SW 1271 (cell line): ENCODE data around the gene CACNA1C.

Experiments
- DNase-seq, 2 experiments: peaks; one replicate each; lab custom pipeline; 2025; lab: John Stamatoyannopoulos, UW

The CACNA1C gene

DNA sequence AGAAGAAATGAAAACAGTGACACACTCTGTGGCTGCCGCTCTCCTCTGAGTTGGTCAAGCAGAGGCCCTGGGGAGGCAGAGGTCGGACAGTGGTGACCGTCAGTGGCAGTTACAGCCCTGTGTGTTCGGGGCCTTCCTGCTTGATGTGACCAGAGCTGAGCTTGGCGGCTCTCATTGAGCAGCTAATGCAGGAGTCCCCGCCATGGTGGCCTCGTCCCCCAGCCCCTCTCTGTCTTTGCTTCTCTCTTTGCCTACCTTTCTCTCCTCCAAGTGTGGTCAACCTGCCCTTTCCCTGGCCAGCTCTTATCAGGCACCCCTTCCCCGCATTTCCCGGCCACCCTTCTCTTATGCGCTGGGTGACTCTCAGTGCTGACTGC, 362.8 kb downstream of the CACNA1C start:
- no peak for DNase-seq

DNA sequence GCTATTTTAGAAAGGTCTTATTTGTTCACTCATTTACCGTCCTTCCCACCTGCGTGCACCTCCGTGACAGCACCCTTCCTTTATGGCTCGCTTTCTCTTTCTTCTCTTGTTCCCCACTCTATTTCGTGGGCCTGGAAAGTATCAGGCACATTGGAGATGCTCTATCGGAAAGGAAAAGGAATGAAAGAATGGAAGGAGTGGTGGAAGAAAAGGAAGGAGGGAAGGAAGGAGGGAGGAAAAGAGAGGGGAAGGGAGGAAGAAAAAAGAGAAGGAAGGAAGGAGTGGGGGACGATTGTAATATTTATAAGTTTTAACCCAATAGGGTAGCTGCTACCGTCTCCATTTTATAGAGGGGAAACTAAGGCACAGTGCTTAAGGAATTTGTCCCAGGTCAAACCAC, 363.4 kb downstream of the CACNA1C start:
- no peak for DNase-seq

DNA sequence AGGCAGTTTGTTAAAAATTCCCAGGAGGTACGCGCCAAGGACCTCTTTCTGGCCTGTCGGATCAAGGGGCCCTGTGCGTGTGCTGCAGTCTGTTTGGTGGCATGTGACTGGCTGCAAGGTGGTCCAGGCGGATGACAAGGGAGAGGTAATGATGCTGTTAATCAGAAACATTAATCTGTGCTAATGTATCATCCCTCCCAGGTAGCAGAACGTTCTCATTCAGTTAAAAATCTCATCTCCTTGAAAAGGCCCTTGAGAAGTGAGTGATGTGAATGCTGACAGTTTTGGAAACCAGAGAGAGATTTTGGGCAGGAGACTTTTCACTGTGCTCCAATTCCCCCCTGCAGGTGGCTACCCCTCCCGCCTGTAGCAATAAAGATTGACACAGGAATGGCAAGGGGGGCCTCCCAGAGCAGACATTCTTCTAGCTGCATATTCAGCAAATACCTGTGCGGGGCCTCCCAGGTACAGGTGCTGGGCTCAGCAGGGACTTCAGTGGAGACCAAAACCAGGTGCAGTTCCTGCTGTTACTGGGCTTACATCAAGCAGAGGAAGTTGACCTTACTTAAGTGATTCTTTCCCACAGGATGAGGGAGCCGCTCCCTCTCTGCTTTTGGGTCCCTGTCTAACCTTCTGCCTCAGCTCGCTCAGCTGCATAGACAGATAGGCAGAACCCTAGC, 364.8 kb downstream of the CACNA1C start:
- DNase-seq = no peak

DNA sequence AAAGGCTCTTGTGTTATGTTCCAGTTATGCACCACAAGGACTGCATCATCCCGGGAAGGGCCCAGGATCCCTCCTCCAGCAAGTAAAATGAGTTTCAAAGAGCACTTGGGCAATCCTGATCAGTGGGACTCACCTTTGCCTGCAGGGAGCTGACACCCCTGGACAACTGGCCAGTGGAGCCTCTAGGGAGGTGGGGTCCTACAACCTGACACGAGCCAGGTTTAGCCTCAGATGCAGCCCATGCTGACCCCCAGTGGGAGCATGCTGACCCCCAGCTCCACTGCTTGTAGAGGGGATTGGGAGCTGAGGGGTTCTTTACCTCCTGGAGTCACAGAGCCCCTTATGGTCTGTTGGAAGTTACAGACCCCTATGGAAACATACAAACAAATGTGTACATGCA, 365.8 kb downstream of the CACNA1C start:
- no peak for DNase-seq

DNA sequence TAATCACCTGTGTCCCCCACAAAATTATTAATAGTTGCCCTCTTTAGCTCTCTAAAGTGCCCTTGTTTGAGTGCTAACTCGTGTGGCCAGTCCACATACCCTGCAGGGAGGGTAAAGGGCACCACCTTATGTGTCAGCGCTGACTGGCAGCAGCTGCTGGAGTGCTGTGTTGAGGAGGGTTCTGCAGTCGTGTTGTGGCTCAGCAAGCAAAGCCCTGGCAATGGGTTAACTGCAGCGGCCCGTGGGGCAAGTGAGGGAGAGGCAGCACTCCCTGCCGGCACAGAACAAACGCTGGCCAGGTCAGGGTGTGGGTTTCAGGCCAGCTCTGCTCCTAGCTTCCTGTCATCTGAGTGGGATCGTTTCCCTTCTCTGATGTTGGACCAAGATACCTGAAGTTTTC, 369.8 kb downstream of the CACNA1C start:
- no peak for DNase-seq

DNA sequence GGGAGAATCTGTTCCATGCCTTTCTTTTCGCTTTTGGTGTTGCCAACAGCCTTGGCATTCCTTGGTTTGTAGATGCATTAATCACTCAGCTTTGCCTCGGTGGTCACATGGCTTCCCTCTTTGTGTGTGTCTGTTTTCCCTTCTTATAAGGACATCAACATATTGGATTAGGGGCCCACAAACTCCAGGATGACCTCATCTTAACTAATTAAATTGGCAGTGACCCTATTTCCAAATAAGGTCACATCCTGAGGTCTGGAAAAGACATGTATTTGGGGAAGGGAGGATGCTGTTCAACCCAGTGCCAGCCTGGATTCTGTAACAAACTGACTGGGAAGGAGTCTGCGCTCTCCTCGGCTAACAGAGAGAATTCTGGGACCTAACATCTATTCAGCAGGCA, 376.2 kb downstream of the CACNA1C start:
- no peak for DNase-seq

DNA sequence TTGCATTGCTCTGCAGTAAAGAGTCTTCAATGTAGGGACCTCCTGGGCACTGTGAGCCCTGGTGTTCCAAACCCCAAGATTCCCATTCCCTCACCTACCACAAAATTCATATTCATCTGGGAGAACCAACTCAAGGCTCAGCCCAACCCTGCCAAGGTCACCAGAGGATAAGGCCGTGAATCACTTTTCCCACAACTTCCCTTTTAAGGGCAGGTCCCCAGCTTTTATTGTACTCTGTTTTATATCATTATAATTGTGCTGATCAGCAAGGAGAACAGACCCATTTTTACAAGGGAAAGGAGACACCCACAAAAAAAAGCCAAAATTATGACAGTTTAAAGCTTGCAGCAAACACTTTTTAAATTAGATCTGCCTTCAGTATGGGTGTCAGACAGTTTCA, 379.0 kb downstream of the CACNA1C start:
- no peak for DNase-seq

DNA sequence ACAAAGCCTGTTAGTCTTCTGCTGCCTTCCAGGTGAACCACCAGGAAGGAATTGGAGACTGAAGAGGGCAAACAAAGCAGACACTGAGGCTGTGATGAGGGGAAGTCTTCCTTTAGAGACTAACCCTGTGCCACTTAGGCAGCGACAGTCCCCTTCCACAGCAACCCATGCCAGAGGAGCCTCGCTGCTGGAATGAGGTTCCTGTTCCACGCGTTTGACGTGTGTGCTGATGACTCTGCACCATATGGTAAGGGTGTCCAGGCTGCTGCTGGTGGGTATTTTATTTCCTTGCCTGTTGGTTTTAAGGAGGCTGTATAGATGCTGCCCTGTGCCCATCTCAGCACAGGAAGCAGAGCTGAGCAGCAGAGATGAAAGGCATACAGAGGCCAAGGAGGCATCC, 380.1 kb downstream of the CACNA1C start:
- no peak for DNase-seq

DNA sequence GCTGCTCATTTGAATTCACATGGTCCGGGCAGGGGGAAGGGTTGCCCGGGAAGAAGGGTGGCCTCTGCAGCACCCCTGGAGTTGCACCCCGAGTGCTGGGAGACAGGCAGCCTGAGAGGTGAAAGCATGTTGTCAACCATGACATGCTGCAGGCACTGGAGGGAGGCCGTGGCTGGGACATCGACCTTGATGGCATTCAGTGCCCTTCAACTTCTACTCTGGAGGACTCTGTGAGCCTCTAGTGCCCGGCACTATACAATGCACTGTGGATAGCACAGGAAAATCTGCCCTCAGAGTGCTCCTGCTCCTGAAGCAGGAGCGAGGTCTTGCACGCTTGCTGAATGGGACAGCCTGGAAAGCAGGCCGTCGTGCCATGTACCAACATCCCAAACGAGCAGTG, 382.7 kb downstream of the CACNA1C start:
- DNase-seq = no peak

DNA sequence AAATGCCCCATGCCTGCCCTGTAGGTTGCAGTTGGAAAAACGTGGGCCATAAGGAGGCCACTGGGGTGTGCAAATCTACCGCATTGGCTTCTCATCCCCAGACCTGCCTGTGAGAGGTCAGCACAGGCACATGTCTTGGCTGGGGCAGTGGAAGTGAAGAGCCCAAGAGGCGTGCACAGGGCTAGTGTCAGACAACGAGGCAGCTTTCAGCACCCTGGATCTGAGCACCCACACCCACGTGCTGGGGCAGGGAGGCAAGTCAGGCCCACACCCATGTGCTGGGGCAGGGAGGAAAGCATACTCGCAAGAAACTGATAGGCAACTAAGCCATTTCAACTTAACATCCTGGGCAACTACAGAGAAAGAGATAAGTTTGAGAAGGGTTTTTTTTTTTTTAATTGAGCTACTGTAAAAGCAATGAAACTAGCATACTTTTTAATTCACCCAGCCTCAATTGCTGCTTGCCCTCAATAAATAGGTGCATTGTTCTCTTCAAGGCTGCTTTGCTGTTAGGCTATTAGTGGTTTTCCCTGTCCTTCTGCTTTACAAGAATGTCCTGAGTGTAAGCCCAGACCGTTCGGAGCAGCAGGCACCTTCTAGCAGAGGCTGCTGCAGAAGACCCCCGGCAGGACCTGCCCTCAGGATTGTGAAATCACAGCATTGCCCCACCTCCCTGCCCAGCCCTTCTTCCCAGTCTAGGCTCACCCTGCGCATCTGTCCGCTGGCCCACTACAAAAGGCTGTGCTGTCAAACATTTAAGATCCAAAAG, 386.7 kb downstream of the CACNA1C start:
- no peak for DNase-seq

DNA sequence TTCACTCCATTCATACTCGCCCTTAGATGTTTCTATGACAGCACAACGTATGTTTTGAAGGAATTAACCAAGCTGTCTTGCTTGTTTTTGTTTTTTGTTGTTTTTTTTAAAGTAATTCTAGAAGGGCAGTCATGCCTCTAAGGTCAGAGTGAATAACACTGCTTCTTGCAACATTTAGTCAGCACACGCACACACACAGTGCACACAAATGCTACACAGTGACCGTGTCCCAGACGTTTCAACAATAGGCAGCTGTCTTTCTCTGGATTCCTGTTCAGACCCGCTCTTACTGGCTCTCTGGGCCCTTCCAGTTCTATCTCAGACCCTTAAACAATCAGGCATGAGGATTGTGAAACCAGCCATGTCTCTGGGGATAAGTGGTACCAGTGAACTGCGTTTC, 391.0 kb downstream of the CACNA1C start:
- no peak for DNase-seq

DNA sequence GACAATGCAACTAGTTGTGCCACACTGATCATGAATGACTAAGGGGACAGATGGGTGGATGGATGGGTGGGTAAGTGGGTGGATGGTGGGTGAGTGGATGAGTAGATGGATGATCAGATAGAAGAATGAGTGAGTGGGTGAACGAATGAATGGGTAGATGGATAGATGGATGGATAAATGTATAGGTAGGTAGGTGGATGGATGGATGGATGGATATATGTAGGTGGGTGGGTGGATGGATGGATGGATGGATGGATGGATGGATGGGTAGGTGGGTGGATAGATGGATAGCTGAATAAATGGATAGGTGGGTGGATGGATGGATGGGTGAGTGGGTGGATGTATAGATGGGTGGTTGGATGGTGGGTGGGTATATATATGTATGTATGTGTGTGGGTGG, 393.2 kb downstream of the CACNA1C start:
- DNase-seq = no peak

DNA sequence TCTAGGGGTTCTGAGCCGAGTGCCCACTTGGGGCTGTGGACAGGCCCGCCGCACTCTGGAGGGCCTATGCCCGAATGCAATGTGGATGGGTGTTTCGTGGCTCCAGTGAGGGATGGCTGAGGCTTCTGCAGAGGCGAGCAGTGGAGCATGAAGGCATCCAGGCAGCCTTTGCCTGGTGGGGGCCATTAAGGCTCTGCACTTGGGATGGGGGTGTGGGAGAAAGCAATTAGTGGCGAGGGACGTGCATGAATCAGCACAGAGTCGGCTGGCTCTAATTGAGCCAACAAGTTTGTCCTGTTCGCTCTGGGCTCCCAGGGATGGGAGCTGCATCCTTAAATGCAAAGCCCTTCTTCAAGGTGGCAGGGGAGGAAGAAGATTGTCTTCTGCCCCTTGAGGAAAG, 395.1 kb downstream of the CACNA1C start:
- DNase-seq = no peak

DNA sequence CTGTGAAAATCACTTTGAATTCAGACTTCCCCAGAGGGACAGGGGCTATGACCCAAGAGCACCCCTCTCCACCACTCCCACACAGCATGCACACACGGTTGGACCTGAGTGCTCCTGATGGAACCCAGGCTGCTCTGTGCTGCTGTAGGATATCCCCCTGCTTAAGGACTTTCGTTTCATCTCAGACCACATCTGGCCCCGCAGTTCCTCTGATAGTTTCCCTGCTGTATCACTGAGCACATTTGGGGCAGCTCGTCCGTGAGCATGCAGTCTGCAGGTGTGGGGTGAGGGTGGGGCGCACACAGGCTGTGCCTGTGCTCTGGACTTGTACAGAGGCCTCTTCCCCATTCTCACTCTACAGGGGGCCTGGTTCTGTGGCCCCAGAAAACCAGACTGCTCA, 396.8 kb downstream of the CACNA1C start:
- no peak for DNase-seq

DNA sequence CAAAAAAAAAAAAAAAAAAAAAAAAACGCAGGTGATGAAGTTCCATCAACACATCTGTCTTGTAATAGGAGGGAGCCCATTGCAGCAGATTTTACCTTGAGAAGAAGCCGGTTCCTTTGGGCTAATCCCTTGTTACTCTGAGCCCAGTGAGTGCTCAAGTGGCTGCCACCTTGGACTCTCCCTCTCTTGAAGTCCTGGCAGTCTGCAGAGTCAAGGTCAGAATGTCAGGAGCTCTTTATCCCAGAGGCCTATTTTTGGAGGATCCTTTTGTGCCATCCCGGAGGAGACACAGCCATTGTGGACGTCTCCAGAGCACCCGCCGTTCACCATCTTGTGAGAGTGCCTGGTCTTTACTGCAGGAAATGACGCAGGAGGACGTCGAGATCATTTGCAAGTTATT, 397.8 kb downstream of the CACNA1C start:
- no peak for DNase-seq

DNA sequence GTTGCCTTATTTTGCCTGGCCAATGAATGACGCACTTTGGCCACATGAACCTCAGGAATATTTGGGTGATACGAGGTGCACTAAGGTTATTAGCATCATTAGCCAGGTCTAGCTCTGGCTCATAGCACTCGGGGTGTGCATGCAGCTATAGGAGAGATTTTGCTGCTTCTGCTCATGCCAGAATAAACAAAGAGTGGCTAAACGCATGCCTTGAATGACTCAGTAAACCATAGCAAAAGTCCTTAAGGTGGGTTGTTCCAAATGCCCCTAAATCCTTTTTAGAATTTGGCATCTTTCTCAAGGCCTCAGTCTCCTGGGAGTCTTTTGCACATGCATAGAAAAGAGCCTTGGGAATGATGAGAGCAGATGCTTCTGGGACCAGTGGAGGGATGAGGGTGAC, 398.2 kb downstream of the CACNA1C start:
- DNase-seq = no peak

DNA sequence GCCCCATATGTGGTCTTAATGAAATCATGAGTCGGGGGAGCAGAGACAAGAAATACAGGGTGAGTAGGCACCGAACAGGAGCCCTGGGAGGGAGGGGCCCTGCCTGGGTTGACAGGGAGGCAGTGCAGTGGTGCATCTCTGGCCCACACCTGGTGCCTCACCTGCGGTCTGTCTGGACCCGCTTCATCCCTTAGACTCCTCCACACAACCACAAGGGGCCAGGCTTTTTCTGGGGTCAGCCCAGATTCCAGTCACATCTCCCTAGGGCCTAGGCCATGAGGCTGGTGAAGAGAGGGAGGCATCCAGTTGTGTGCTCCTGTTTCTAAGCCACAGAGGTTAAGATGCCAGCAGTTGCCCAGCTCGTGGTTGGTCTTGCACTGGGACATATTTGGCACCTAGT, 398.7 kb downstream of the CACNA1C start:
- no peak for DNase-seq

DNA sequence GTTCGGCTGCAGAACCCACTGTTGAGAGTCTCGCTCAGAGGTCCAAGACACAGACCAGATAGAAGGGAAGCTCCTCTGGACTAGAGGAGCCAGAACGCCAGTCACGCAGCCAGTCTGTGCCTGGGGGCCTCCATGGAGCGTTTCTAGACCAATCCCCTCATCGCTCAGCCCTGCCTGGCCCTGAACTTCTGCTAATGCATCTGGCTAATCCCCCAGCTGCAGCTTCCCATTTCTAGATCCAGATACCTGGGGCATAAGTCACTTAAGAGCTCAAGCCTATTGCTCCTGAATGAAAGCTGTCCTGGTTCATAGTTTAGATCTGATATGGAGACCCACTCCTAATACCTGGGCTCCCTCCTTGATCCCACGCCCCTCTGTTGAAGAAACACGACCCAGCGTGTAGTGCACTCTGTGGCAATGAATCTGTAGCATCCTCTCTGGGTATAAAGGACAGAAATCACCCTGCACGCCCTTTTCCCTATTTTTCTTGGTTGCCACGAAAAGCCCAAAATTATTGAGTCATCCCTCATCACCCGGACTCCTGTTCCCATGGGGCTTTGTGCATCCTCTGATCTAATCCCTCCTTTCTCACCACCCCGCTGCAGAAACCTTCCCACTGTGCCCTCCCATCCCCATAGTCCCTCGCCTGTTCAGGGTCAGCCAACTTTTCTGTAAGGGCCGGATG, 400.4 kb downstream of the CACNA1C start:
- no peak for DNase-seq

DNA sequence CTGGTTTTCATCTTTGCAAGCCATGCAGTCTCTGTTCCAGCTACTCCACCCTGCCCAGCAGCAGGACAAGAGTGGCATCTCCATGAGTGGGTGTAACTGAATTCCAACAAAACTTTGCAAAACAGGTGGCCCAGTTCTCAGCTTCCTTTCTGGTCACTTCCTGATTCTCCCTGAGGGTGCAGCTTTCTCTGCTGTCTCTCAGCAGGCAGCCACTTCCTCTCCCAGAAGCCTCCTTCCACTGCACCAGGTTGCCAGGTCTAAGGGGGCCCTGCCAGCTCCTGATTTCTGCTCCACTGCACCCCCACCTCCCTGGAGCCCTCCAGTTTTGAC, 400.9 kb downstream of the CACNA1C start:
- no peak for DNase-seq

DNA sequence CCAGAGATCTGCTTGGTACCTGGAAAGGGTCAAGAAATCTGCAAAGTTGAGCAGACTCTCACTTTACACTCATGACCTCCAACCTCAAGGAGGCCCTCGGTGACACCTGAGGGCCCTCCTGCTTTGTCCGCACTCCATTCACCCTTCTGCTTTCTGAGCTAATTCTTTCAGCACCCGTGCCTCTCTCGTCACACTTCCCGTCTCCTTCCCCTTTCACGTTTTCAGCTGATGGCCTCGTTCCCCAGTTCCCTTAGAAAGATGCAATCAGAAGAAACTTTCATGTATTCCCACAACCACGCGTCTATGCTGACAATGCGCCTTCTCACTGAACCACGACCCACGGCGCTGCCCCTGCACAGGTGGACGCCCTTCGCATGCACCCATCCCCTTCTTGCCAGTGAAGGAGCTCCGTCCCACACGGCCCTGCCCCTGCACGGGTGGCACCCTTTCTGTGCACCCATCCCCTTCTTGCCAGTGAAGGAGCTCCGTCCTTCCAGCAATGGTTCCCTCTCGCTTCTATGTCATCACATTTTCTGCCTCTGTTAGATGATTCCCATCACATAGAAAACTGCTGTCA, 401.9 kb downstream of the CACNA1C start:
- no peak for DNase-seq

DNA sequence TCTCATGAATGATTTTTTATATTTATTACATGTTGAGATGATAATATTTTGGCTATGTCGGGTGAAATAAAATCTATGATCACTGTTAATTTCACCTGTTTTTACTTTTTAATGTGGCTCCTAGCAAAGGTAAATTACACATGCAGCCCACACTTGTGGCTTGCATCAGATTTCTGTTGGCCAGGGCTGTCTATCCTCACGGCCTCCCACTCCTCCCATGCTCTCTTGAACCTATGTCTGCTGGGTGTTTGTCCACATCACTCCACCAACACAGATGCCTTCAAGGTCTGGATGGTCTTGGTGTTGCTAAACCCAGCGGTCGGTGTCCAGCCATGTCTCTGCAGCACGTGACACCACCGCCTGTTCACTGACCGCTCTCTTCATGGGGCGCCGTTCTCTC, 402.6 kb downstream of the CACNA1C start:
- no peak for DNase-seq

DNA sequence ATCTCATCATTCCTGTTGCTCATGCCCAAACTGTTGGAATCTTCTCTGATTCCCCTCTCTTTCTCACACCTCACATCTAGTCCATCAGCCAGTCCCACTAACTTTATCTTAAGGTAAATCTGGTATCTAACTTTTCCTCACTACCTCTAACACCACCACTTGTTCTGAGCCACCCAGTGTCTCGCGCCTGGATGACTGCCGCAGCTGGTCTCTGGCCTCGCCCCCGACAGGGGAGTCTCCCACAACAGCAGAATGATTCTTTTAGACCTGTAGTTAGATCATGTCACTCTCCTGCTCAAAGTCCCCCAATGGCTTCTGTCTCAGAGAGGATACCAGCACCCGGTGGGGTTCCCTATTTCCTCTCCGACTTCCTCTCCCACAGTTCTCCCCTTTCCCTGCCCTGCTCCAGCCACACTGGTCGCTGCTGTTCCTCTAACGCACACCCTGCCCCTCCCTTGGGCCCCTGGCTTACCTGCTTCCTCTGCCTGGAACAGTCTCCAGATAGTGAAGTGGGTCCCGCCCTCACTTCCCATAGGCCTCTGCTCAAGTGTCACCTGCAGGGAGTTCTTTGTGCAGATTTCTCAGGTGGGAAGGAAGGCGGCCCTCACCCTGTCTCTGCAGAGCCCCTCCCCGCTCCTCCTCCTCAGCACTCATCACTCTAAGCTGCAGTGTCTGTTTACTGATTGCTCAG, 403.5 kb downstream of the CACNA1C start:
- DNase-seq = no peak

DNA sequence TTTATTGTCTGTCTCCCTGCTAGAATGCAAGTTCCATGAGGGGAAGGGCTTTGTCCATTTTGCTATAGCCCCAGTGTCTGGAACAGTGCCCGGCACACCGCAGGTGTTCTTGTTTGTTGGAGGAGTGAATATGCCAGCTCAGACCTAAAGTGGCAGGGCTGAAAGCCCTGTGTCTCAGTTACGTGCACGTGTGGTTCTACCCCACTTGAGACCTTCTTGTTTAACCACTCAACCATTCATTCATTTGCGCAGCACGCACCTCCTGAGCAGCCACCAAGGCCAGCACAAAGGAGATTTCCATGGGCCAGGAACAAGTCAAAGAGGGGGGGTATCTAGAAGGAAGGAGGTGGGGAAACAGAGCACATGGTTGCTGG, 404.0 kb downstream of the CACNA1C start:
- no peak for DNase-seq
